GM19395 (cell line): ENCODE data around the gene TSPYL2.
A peak's percentile ranks its signal among the peaks of the same experiment; 100 is the strongest.

Experiments
- ATAC-seq: cut with Tn5 transposase; IDR thresholded peaks from one replicate; pipeline ENCODE4 v1.9.1; 2021; ENCODE audit warnings: mild to moderate bottlenecking, moderate library complexity; ENCODE audit not compliant: unreplicated experiment

TSPYL2 gene

DNA sequence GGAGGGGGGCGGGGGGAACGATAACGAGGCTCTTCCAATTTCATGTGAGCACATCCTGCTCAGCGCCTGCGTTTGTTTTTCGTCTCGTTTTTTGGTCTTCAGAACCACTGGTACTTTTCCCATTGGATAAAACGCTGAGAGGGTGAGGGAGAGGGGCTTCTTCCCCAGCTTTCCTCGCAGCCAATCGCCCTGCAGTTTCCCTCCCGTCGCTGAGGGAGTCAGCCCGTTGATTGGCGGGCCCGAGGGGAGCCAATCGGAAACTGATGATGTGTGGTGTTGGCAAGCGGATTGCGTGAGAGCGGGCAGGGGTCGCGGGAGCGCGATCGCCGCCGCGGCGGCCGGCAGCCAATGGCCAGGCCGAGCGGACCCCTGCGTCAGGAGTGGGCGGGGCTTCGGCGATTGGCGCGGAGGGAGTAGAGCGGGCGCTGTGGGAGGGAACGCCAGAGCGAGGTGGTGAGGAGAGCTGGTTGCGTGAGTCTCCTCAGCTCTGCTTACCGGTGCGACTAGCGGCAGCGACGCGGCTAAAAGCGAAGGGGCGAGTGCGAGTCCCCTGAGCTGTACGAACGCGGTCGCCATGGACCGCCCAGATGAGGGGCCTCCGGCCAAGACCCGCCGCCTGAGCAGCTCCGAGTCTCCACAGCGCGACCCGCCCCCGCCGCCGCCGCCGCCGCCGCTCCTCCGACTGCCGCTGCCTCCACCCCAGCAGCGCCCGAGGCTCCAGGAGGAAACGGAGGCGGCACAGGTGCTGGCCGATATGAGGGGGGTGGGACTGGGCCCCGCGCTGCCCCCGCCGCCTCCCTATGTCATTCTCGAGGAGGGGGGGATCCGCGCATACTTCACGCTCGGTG, at the start of gene TSPYL2:
TSPYL2 (plus strand) TSS at position 443 of the 848 bp plus-strand sequence; CDS start at position 575, 132 bp downstream.
- ATAC-seq = peak; percentile 88

DNA sequence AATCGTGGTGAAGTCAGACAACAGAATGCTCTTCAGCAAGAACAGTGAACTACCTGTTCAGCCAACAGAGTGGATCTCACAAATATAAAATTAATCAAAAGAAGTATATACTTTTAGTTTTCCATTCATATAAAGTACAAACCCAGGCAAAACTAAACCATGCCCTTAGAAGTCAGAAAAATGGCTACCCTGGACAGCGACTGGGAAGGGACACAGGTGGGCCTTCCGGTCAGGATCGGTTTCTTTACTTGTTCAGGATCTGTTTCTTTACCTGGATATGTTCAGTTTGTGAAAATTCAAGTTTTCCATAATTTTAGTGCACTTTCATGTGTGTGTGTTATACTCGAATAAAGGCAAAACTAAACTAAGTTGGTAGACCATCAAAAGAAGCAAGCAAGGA, 46.0 kb upstream of the TSPYL2 start:
- no peak for ATAC-seq

DNA sequence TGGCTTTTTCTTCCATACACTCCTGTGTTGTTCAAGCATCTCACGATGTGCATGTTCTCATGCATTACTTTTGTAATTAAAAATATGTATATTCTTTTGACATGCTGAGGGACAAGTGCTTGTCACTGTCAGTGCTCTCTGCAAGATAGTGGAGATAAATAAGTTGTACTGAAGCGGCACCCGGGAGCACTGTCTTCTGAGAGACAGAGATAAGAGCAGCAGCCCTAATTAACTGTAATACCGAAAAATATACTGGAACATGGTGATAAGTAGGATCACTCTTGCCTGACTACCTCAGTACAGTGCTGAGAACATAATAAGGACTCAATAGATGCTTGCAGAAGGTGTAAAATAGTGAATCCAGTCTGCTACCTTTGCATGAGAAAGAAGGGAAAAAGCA, 42.9 kb upstream of the TSPYL2 start:
- ATAC-seq = no peak

GRCh38 chrX:53044995-53045394, 37.2 kb upstream of the TSPYL2 start:
- ATAC-seq = no peak

GRCh38 chrX:53047228-53047627, 34.9 kb upstream of the TSPYL2 start:
- ATAC-seq = no peak

DNA sequence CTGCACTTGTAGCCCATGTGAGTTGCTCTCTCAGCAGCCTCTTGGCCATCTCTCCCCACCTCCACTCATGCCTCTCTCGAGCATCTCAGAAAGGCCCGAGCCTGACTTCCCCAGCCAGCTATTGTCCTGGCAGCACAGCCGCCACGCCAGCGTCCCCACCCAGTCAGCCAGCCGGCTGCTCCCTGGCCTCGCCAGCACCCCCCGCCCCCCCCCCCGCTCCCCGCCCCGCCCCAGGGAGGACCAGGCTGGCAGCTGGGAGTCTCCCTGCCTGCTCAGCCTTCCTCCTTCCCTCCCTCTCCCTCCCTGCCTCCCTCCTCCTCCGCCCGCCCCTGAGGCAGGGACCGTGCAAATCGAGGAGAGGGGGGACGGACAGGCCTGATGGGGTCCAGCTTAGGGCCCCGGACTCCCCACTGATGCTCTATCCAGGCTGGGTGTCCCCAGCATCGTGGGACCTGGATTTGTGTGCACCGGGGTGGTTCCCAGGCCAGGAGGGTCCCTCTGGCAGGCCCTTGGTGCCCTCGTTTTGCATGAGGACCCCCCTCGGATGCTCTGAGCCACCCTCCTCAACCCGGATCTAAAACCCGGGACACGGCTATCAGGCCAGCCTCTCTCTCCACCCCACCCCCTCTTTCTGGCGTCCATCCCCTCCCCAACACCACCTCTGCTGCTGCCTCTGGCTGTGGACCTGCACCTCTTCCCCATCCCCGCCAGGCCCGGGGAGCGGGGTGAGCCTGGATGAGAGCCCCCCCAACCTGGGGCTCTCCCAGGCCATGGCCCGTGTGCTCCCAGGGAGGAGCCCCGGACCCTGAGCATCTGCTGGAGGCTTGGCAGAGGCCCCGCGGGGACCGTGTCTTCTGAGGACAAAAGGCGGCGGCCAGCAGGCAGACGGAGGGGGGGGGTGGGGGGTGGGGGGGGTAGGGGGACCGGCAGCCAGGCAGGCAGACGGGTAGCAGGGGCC, 33.7 kb upstream of the TSPYL2 start, which contains the start of gene GPR173:
GPR173 (plus strand) TSS at position 621 of the 958 bp plus-strand sequence. CDS start 27,833 bp downstream, outside the sequence.
- ATAC-seq = no peak

GRCh38 chrX:53049127-53049517, 33.0 kb upstream of the TSPYL2 start:
- ATAC-seq = no peak

GRCh38 chrX:53050841-53051240, 31.3 kb upstream of the TSPYL2 start:
- ATAC-seq = no peak

DNA sequence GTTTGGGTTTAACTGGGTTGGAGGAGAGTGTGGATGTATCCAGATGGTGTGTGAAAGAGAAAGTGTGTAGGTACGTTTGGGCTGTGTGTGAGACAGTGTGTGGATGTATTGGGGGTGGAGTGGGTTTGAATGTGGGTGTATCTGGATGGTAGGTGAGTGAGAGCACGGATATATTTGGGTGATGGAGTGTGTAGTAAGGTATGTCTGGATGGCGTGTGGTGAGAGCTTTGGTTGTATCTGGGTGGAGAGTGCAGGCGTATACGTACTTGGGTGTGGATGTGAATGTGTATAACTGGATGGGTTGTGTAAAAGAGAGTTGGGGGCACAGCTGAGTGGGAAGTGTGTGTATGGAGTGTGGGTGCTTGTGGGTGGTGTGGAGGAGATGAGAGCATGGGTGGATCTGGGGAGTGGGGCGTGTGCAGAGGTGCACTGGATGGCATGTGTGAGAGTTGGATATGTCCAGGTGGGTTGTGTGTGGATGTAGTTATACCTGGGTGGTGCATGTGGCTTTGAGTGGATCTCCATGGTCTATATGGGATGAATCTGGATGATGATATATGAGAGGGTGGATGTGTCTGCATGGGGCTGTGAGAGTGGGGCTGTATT, 26.8 kb upstream of the TSPYL2 start:
- no peak for ATAC-seq

DNA sequence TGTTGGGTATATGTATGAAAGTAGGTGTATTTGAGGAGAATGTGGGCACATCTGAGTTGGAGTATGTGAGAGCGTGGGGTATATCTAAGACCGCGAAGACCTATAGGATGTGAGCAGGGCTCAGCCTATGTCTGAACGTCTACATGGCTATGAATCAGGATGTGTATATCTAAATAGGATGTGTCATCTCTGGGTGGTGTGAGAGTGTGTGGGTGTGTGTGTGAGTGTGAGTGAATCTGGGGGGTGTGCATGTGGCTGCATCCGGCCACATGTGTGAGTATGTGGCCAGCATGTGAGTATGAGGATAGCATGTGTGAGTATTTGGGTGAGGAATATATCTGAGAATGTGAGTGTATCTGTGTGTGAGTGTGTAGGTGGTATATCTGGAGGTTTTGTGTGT, 25.9 kb upstream of the TSPYL2 start:
- no peak for ATAC-seq

- no peak for ATAC-seq
These were observed 17.1 kb upstream of the TSPYL2 start for GRCh38 chrX:53065104-53065503.

DNA sequence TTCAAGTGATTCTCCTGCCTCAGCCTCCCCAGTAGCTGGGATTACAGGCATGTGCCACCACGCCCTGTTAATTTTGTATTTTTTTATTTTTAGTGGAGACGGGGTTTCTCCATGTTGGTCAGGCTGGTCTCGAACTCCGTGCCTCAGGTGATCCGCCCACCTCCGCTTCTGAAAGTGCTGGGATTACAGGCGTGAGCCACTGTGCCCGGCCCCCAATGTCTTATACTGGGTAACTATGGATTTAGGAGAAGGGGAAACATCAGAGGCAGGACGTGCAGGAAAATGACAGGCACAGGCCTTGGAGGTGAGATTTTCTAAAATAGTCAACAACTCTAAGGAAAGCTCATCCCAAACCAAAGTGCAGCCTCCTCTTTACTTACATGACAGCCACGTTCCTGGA, 11.1 kb upstream of the TSPYL2 start:
- ATAC-seq = no peak

DNA sequence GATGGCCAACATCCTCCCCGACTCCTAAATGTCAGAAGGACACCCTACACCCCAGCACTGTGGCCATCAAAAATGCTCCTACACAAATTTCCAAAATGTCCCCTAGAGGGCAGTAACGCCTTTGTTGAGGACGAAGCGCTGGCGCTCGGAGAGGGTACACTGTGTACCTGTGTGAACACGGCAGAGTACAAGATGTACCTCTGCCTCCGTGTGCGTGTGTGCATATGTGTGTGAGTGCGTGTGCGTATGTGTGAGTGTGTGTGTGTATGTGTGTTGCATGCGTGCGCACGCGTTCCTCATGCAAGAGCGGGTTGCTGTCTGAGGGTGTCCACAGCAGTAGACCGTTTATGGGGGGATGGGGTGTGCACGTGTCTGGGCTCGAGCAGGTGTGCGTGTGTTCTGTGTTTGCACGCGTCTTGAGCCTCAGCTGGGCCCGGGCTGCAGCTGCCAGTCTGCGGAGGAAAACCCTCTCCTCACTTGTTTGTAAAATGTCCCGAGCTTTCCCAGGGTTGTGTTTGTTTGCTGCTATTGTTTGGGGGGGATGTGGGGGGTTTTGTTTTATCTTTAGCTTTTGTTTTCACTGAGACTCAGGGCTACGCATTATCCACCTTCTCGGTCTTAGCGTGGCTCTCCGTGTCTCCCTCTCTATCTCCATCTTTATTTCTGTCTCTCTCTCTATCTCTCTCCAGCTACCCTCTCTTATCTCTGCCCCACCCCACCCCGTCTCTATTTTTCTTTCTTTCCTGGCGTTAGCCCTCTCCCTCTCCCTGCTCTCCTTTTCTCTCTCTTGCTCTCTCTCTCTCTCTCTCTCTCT, 10.4 kb upstream of the TSPYL2 start:
- ATAC-seq = peak; percentile 79

DNA sequence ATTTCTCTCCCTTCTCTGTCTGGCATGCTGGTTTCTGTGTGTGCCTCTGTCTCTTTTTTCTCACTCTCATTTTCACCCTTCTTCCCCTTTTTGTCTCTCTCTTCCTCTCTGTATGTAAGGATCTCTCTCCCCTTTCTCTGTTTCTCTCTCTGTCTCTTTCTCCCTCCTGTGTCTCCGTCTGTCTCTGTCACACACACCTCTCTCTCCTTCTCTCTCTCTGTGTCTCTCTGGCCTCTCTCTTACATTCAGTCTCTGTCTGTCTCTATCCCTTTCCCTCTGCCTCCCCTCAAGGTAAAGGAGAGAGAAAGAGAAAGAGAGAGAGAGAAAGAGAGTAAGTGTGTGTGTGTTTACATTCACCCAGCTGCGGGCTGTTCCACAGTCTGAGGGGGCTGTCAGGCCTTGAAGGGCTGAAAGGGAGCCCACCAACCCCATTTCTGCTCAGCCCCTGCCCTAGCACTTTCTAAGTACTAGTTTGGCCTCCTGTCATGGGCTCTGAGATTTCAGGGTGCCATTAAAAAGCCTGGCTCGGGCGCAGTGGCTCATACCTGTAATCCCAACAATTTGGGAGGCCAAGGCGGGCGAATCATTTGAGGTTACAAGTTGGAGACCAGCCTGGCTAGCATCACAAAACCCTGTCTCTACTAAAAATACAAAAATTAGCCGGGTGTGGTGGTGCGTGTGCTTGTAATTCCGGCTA, 9.6 kb upstream of the TSPYL2 start:
- no peak for ATAC-seq

GRCh38 chrX:53073115-53073586, 9.0 kb upstream of the TSPYL2 start:
- no peak for ATAC-seq

DNA sequence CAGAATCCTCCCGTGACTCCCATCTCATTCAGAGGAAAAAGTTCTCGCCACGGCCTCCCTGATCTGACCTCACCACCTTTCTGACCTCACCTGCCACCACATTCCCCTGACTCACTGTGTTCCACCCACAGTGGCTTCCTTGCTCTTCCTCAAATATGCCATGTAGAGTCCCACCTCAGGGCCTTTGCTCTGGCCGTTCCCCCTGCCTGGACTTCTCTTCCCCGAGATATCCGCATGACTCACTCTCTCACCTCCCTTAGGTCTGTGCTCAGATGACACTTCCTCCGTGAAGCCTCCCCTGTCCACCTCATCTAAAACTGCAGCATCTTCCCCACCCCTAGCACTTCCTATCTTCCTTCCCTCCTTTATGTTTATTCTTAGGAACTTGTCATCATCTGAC, 7.2 kb upstream of the TSPYL2 start:
- no peak for ATAC-seq

DNA sequence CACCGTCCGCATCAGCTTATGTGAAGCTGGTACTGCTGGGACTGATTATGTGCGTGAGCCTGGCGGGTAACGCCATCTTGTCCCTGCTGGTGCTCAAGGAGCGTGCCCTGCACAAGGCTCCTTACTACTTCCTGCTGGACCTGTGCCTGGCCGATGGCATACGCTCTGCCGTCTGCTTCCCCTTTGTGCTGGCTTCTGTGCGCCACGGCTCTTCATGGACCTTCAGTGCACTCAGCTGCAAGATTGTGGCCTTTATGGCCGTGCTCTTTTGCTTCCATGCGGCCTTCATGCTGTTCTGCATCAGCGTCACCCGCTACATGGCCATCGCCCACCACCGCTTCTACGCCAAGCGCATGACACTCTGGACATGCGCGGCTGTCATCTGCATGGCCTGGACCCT, 5.5 kb upstream of the TSPYL2 start:
- no peak for ATAC-seq

GRCh38 chrX:53077207-53078197, 4.7 kb upstream of the TSPYL2 start:
- no peak for ATAC-seq
